Mammary epithelial cell (primary cell): ENCODE results near the gene PARD3.

Experiments
- EZH2 ChIP-seq: IDR thresholded peaks from 2 replicates; pipeline ENCODE4 v1.6.1; 2012; ENCODE audit warnings: low read length, inconsistent platforms, borderline replicate concordance
- TF ChIP-seq, protein P1 (sequence below), 2 donors: IDR thresholded peaks in 1 of 2; conservative IDR thresholded peaks in 1 of 2; 2 replicates each; pipeline ENCODE4 v1.5.1; 2011 to 2012; ENCODE audit warnings: inconsistent platforms in 2 of 2, low read length in 2 of 2, mild to moderate bottlenecking in 2 of 2, control low read depth in 1 of 2, low read depth in 1 of 2; ENCODE audit not compliant: insufficient read depth in 1 of 2; ENCODE audit errors: extremely low read depth in 1 of 2

DNA sequence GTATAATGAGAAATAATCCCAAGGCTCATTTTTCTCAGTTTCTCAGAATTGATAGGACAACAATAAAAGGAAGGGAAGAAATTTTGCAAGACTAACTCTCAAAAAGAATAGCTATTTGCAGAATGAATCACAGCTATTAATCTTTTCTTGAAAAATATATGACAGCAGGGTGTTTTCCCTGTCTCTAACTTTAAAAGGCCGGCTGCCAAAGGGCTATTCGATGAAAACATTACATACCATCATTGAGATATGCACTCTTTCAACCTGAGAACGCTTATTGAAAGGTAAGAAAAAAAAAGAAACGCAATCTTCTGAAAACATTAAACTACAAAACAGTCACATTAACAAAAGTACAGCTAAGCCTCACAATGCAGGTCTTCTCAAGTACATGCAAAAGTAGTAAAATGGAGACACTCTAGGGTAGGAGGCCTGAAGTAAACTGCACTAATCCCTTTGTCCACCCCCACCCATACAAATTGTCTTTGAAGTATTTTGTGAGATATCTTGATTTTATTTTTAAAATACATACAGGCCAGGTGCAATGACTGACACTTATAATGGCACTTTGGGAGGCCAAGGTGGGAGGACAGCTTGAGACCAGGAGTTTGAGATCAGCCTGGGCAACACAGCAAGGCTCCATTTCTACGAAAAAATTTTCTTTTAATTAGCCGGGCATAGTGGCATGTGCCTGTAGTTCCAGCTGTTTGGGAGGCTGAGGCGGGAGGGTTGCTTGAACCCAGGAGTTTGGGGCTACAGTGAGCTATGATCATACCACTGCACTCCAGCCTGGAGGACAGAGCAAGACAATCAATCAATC, 83.0 kb downstream of the PARD3 start:
- TF ChIP-seq, protein P1, sequence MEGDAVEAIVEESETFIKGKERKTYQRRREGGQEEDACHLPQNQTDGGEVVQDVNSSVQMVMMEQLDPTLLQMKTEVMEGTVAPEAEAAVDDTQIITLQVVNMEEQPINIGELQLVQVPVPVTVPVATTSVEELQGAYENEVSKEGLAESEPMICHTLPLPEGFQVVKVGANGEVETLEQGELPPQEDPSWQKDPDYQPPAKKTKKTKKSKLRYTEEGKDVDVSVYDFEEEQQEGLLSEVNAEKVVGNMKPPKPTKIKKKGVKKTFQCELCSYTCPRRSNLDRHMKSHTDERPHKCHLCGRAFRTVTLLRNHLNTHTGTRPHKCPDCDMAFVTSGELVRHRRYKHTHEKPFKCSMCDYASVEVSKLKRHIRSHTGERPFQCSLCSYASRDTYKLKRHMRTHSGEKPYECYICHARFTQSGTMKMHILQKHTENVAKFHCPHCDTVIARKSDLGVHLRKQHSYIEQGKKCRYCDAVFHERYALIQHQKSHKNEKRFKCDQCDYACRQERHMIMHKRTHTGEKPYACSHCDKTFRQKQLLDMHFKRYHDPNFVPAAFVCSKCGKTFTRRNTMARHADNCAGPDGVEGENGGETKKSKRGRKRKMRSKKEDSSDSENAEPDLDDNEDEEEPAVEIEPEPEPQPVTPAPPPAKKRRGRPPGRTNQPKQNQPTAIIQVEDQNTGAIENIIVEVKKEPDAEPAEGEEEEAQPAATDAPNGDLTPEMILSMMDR (conservative IDR thresholded peaks at IDR 0.05 in 1 of 2, IDR thresholded peaks at IDR 0.05 in 1 of 2; ENCODE audit: extremely low read depth in 1 of 2, insufficient read depth in 1 of 2, low read depth in 1 of 2, low read length in 2 of 2), result no peak
- no peak for TF ChIP-seq EZH2
